Measurements from ENCODE around the gene C16orf86. TPM values are rescaled to one million over a fixed set of nuclear protein-coding genes. Genes with fewer than 3 reads are reported as not detected.
A peak's percentile ranks its signal among the peaks of the same experiment; 100 is the strongest.

The C16orf86 gene
- total and polyA plus RNA-seq, 3 experiments from 2014 or later, result 0.79 to 2.7 (median 1.9) TPM

DNA sequence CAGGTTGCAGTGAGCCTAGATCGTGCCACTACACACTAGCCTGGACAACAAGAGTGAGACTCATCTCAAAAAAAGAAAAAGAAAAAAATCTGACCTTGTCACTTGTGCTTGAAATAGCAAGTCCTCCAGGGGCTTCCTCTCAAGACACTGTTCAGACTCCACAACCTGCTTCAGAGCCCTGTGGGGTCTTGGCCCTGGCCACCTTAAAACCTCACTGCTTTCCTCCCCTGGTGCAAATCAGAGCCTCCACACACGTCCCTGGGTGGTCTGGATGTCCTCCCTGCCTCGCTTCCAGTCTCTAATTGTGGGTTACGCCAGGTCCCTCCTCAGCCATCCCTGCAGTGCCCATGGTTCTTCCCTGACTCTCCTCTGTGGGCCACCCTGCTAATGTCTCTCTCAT, 11.3 kb upstream of the C16orf86 start:
- Mint-ChIP-seq H3K9me3 (no peaks in the 10 kb centered on the region), H3K27ac (peak overlapping the region in 4 of 8 donors; percentile 16 to 91 (median 42)), H3K4me3 (peak overlapping the region in 2 of 7 donors; percentile 7 to 73), H3K36me3 (peaks cover 2 to 69% (median 7%) of the 10 kb centered on the region in 3 donors), H3K4me1 (peaks cover 13 to 27% (median 14%) of the 10 kb centered on the region in 3 donors), H3K27me3 (no peaks in the 10 kb centered on the region)
- Histone ChIP-seq H3K27ac (ENCODE audit: low read depth, low read length) (no peak overlapping the region), H3K36me3 (ENCODE audit: insufficient read depth, low read length) (peaks cover 10% of the 10 kb centered on the region), H3K4me3 (ENCODE audit: low read length) (no peak overlapping the region), H3K9me3 (ENCODE audit: low read length) (no peaks in the 10 kb centered on the region), H3K27me3 (ENCODE audit: insufficient read depth, low read length, poor library complexity, severe bottlenecking) (no peaks in the 10 kb centered on the region), H3K4me1 (ENCODE audit: insufficient read depth, low read length) (peaks cover 14% of the 10 kb centered on the region)
- ChIA-PET CTCF (interaction anchor here (1.7 kb wide), 1 partner anchor 135 kb away, joined by 4 read pairs; no protein-coding TSS in a partner anchor), POLR2A (no interaction called here)
- no peak for DNase-seq

DNA sequence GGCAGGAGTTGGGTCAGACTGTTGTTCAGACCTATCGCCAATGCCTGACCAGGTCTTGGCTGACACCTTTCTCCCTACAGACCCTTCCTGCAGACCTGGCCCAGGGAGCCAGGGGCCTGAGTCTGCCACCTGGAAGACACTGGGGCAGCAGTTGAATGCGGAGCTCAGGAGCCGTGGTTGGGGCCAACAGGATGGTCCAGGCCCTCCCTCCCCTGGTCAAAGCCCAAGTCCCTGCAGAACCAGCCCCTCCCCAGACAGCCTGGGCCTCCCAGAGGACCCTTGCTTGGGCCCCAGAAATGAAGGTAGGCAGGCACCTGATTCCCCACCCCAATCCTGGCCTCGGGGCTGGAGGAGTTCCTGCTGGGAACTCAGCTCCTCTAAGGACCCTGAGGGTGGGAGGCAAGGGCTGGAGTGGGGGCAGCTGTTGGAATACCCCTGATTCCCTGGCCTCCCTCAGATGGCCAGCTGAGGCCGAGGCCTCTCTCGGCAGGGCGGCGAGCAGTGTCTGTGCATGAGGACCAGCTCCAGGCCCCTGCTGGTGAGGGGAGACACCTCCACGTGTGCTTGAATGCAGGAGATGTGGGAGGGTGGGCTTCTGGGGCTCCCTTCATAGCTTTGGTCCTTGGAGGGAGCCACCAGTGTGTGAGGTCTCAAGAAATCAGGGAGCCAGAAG, 10.1 kb upstream of the C16orf86 start:
- H3K4me3 Mint-ChIP-seq, result peak overlapping the region in 5 of 7 donors; percentile 24 to 73 (median 37)
- peaks cover 20% of the 10 kb centered on the region for H3K4me1 ChIP-seq (ENCODE audit: insufficient read depth, low read length)
- DNase-seq, result no peak
- no peaks in the 10 kb centered on the region for H3K27me3 ChIP-seq (ENCODE audit: insufficient read depth, low read length, poor library complexity, severe bottlenecking)
- H3K27ac Mint-ChIP-seq, result peak overlapping the region in 2 of 8 donors; percentile 22 to 91
- H3K36me3 Mint-ChIP-seq, result peaks cover 0 to 62% (median 2%) of the 10 kb centered on the region in 3 donors
- CTCF ChIA-PET, result interaction anchor here (0.9 to 1.7 kb wide), 2 partner anchors 11 to 136 kb away, joined by 4 read pairs; partner anchors contain the start of gene CARMIL2
- H3K9me3 Mint-ChIP-seq, result no peaks in the 10 kb centered on the region
- H3K27ac ChIP-seq (ENCODE audit: low read depth, low read length), result no peak overlapping the region
- no peak overlapping the region for H3K4me3 ChIP-seq (ENCODE audit: low read length)
- H3K36me3 ChIP-seq (ENCODE audit: insufficient read depth, low read length), result peaks cover 10% of the 10 kb centered on the region
- no peaks in the 10 kb centered on the region for H3K9me3 ChIP-seq (ENCODE audit: low read length)
- POLR2A ChIA-PET, result no interaction called here
- peaks cover 0 to 3% of the 10 kb centered on the region in 2 donors for H3K27me3 Mint-ChIP-seq
- peaks cover 14 to 28% (median 14%) of the 10 kb centered on the region in 3 donors for H3K4me1 Mint-ChIP-seq

DNA sequence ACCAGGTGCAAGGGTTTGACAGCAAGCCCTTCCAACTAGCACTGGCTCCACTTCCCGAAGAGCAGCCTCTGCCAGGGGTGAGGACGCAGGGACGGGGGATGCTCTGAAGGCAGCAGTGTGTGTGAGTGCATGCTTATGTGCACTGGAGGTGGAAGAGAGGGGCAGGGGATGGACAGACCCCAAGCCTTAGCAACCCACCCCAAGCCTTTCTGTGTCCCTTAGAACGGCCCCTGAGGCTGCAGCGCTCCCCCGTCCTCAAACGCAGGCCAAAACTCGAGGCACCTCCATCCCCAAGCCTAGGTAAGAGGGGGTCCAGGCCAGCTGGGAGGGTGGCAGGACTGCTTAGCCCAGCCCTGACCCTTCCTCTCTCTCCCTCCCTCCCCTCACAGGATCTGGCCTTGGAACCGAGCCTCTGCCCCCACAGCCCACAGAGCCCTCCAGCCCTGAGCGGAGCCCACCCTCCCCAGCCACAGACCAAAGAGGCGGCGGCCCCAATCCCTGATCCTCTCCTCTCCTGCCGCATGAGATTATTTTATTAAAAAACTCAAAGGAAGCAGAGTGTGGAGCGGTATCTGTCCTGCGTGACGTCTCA, 9.5 kb upstream of the C16orf86 start:
- Histone ChIP-seq H3K36me3 (ENCODE audit: insufficient read depth, low read length) (peaks cover 4% of the 10 kb centered on the region), H3K27me3 (ENCODE audit: insufficient read depth, low read length, poor library complexity, severe bottlenecking) (no peaks in the 10 kb centered on the region)
- POLR2A ChIA-PET, result interaction anchor here (1.5 kb wide), 1 partner anchor 11 kb away, joined by 8 read pairs; no protein-coding TSS in a partner anchor

DNA sequence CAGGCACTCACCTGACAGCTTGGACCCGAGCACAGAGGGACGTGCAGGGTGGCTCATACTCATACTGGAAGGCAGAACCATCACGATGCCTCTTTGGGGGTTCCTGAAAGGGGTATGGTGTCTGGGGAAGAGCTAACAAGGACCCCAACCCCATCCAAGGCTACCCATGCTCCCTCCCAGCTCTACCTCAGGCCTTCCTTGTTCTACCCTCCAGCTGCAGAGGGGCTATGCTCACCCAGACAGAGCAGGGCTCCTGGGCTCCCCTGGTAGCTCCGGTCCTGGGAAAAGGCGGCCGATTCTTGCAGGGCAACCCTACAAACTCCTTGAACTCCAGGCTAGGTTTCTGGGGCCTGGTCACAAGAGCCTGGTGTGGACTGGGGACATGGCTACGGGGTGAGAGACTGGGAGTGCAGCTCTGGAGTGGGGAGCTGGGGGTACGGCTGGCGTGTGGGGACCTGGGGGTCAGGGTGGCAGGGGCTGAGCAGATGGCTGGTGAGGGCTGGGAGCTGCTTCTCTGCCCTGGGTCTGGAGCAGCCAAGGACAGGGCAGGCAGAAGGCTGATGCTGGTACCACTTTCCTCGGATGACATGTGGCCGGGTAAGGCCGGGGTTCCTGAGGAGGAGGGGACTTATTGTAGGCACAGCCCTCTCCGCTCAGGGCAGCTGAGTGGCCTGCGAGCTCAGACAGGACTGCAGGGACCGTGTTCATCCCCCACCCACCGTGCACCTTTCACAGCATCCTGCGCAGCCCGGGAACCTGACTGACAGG, 8.7 kb upstream of the C16orf86 start:
- no peak overlapping the region for H3K27ac ChIP-seq (ENCODE audit: low read depth, low read length)

More for the DNA sequence above, 9.5 kb upstream of the C16orf86 start:
- CTCF ChIA-PET, result interaction anchor here (0.9 to 4.0 kb wide), 5 partner anchors 12 to 137 kb away, joined by 3 to 34 read pairs (median 4); partner anchors contain the start of genes CARMIL2 and CTCF
- peak overlapping the region in 5 of 7 donors; percentile 32 to 78 (median 40) for H3K4me3 Mint-ChIP-seq
- H3K4me1 ChIP-seq (ENCODE audit: insufficient read depth, low read length), result peaks cover 24% of the 10 kb centered on the region
- peaks cover 14 to 32% (median 14%) of the 10 kb centered on the region in 3 donors for H3K4me1 Mint-ChIP-seq
- H3K27me3 Mint-ChIP-seq, result peaks cover 0 to 3% of the 10 kb centered on the region in 2 donors
- no peak for DNase-seq
- H3K27ac Mint-ChIP-seq, result peak overlapping the region in 3 of 8 donors; percentile 22 to 65 (median 56)
- no peak overlapping the region for H3K4me3 ChIP-seq (ENCODE audit: low read length)
- peaks cover 0 to 55% (median 0%) of the 10 kb centered on the region in 3 donors for H3K36me3 Mint-ChIP-seq
- no peaks in the 10 kb centered on the region for H3K9me3 ChIP-seq (ENCODE audit: low read length)
- H3K27ac ChIP-seq (ENCODE audit: low read depth, low read length), result no peak overlapping the region
- H3K9me3 Mint-ChIP-seq, result no peaks in the 10 kb centered on the region

DNA sequence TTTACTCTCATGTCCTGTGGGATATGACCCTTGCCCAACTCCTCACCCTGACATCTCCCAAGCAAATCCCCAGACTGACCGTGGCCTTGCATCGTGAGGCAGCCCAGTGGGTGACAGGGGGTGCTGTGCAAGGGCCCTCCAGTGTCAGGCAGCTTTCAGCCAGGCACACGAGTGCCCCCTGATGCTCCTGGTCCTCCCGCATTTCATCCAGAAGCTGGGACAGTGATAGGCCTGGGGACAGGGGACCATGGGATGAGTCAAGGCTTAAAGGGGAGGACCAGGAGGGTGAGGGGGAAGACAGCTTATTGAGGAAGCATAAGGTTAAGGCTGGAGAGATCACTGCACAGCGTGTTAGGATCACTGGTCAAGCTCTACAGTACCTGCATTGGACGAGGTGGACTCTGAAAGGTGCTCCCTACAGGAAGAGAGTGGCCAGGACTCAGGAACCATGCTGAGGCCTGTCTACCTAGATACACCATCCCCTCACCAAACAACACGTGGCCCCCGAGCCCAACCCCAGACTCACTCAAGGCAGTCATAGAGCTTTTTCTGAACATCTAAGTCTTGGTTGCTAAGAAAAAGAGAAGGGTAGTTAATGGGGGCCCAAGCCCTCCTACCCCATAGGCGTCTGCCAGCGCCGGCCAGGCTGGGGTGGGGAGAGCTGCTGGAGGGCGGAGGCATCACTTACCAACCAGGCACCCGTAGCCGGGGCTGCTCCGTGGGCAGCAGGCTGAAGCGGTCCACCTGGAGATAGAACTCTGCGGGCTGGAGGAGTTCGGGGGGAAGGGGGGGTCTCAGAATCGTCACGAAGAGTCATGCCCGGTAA, 7.6 kb upstream of the C16orf86 start:
- H3K27me3 Mint-ChIP-seq, result peaks cover 0 to 3% of the 10 kb centered on the region in 2 donors
- Histone ChIP-seq H3K36me3 (ENCODE audit: insufficient read depth, low read length) (no peaks in the 10 kb centered on the region), H3K4me3 (ENCODE audit: low read length) (peak overlapping the region; percentile 93), H3K27ac (ENCODE audit: low read depth, low read length) (peak overlapping the region; percentile 98), H3K4me1 (ENCODE audit: insufficient read depth, low read length) (peaks cover 24% of the 10 kb centered on the region), H3K27me3 (ENCODE audit: insufficient read depth, low read length, poor library complexity, severe bottlenecking) (no peaks in the 10 kb centered on the region), H3K9me3 (ENCODE audit: low read length) (no peaks in the 10 kb centered on the region)
- H3K27ac Mint-ChIP-seq, result peak overlapping the region; percentile 88 to 99 (median 96)
- peak overlapping the region; percentile 93 to 99 (median 94) for H3K4me3 Mint-ChIP-seq
- no peak for DNase-seq
- ChIA-PET CTCF (interaction anchor here (0.7 to 4.4 kb wide), 7 partner anchors 8 to 165 kb away, joined by 3 to 34 read pairs (median 5); partner anchors contain the start of gene CARMIL2), POLR2A (interaction anchor here (0.5 to 0.9 kb wide), 4 partner anchors 112 to 150 kb away, joined by 3 read pairs; no protein-coding TSS in a partner anchor)
- H3K9me3 Mint-ChIP-seq, result no peaks in the 10 kb centered on the region
- H3K4me1 Mint-ChIP-seq, result peaks cover 14 to 33% (median 14%) of the 10 kb centered on the region in 3 donors
- H3K36me3 Mint-ChIP-seq, result peaks cover 0 to 51% (median 0%) of the 10 kb centered on the region in 3 donors

More for the DNA sequence above, 8.7 kb upstream of the C16orf86 start:
- Mint-ChIP-seq H3K27me3 (peaks cover 0 to 3% of the 10 kb centered on the region in 2 donors), H3K4me3 (peak overlapping the region; percentile 35 to 95 (median 94)), H3K36me3 (peaks cover 0 to 52% (median 0%) of the 10 kb centered on the region in 3 donors), H3K4me1 (peaks cover 14 to 32% (median 14%) of the 10 kb centered on the region in 3 donors), H3K27ac (peak overlapping the region in 4 of 8 donors; percentile 42 to 99 (median 54)), H3K9me3 (no peaks in the 10 kb centered on the region)
- Histone ChIP-seq H3K4me3 (ENCODE audit: low read length) (no peak overlapping the region), H3K9me3 (ENCODE audit: low read length) (no peaks in the 10 kb centered on the region), H3K27me3 (ENCODE audit: insufficient read depth, low read length, poor library complexity, severe bottlenecking) (no peaks in the 10 kb centered on the region), H3K36me3 (ENCODE audit: insufficient read depth, low read length) (no peaks in the 10 kb centered on the region), H3K4me1 (ENCODE audit: insufficient read depth, low read length) (peaks cover 24% of the 10 kb centered on the region)
- ChIA-PET POLR2A (interaction anchor here (0.6 to 1.5 kb wide), 4 partner anchors 12 to 149 kb away, joined by 3 to 8 read pairs (median 3); no protein-coding TSS in a partner anchor), CTCF (interaction anchor here (1.0 to 4.4 kb wide), 6 partner anchors 10 to 137 kb away, joined by 3 to 34 read pairs (median 12); partner anchors contain the start of genes CARMIL2 and CTCF)
- DNase-seq, result no peak

DNA sequence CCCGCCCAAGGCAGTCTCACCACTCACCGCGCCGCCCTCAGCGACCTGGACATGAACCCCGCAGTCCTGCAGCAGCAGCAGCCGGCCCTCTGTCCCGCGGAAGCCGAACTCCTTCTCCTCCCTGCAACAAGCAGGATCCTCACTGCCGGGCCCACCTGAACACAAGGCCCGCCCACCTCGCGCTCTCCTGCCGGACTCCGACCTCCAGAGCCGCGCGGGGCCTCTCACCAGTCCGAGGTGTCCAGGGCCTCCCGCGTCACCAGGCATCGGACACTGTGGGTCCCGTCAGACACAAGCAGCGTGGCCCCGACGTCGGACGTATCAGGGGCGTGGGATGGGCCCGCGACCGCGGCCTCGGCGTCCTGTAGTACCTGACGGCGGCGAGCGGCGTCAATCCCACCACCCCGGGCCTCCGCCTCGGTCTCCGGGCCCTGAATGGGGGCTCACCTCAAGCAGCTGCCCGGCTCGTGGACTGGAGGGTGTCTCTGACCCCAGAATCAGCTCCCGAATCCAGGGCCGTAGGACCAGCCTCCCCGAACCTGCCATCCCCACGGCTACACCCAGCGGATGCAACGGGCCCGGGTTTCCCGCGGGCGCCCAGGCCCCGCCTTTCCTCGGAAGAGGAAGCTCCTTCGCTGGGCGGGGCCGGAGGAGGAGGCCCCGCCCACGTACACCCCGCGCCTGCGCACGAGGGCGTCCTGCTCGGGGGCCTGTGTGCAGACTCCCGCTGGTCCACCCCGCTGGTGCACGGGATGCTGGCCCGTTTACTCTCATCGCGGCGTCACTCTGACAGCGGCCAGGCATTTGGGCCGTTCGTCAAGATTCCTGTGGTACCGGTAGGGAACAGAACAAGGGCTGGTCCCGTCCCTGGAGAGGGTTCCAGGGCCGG, 6.7 kb upstream of the C16orf86 start, which contains the start of gene ACD:
Gene ACD, minus strand, starts transcription at position 586 of the 889 bp plus-strand sequence. Its CDS starts 40 bp downstream, at position 546.
- H3K4me3 Mint-ChIP-seq, result peak within 1 kb of the TSS; percentile 93 to 99 (median 94)
- Histone ChIP-seq H3K4me3 (ENCODE audit: low read length) (peak within 1 kb of the TSS; percentile 93), H3K9me3 (ENCODE audit: low read length) (no peaks in the 10 kb centered on the region), H3K27me3 (ENCODE audit: insufficient read depth, low read length, poor library complexity, severe bottlenecking) (no peaks in the 10 kb centered on the region), H3K27ac (ENCODE audit: low read depth, low read length) (peak within 1 kb of the TSS; percentile 98), H3K4me1 (ENCODE audit: insufficient read depth, low read length) (peaks cover 24% of the 10 kb centered on the region), H3K36me3 (ENCODE audit: insufficient read depth, low read length) (no peaks in the 10 kb centered on the region)
- peaks cover 0 to 3% of the 10 kb centered on the region in 2 donors for H3K27me3 Mint-ChIP-seq
- peaks cover 0 to 45% (median 0%) of the 10 kb centered on the region in 3 donors for H3K36me3 Mint-ChIP-seq
- no peaks in the 10 kb centered on the region for H3K9me3 Mint-ChIP-seq
- H3K4me1 Mint-ChIP-seq, result peaks cover 14 to 36% (median 17%) of the 10 kb centered on the region in 3 donors
- ChIA-PET POLR2A (interaction anchor here (0.6 to 2.6 kb wide), 8 partner anchors 13 to 179 kb away, joined by 3 to 24 read pairs (median 7); partner anchors contain the start of genes ATP6V0D1, CARMIL2, CTCF and RANBP10), CTCF (interaction anchor here (0.6 to 4.4 kb wide), 9 partner anchors 9 to 179 kb away, joined by 3 to 34 read pairs (median 5); partner anchors contain the start of genes ATP6V0D1 and CARMIL2)
- peak; percentile 88 to 95 (median 93) for DNase-seq
- H3K27ac Mint-ChIP-seq, result peak within 1 kb of the TSS; percentile 94 to 99 (median 96)

Measured in CD8-positive, alpha-beta memory T cell (primary cell).